ENCODE data around the gene OR6X1. TPM values are rescaled to one million over a fixed set of nuclear protein-coding genes. Genes with fewer than 3 reads are reported as not detected.
"Not testable (repeated sequence)": the region's sequence is repeated elsewhere in the genome, so short reads cannot be mapped to it uniquely, and the experiment has no call there.

The OR6X1 gene
- total RNA-seq, 1 donor from 2014 or later, result not detected

GRCh38 chr11:123757976-123758375, 3.7 kb upstream of the OR6X1 start:
- Mint-ChIP-seq H3K27ac (ENCODE audit: unreplicated experiment) (no peak overlapping the region), H3K27me3 (ENCODE audit: unreplicated experiment) (peaks cover 7% of the 10 kb centered on the region), H3K36me3 (ENCODE audit: unreplicated experiment) (peaks cover 10% of the 10 kb centered on the region), H3K9me3 (ENCODE audit: unreplicated experiment) (no peaks in the 10 kb centered on the region), H3K4me1 (ENCODE audit: low read depth, unreplicated experiment) (no peaks in the 10 kb centered on the region), H3K4me3 (ENCODE audit: unreplicated experiment) (no peak overlapping the region)
- TF ChIP-seq CTCF (IDR thresholded peaks at IDR 0.05; ENCODE audit: partially characterized antibody, unreplicated experiment), result no peak
- no peak for DNase-seq

- H3K27me3 Mint-ChIP-seq (ENCODE audit: unreplicated experiment), result peaks cover 2% of the 10 kb centered on the region
- TF ChIP-seq CTCF (IDR thresholded peaks at IDR 0.05; ENCODE audit: partially characterized antibody, unreplicated experiment), result no peak
- no peak overlapping the region for H3K4me3 Mint-ChIP-seq (ENCODE audit: unreplicated experiment)
- H3K9me3 Mint-ChIP-seq (ENCODE audit: unreplicated experiment), result no peaks in the 10 kb centered on the region
- no peaks in the 10 kb centered on the region for H3K4me1 Mint-ChIP-seq (ENCODE audit: low read depth, unreplicated experiment)
- no peaks in the 10 kb centered on the region for H3K36me3 Mint-ChIP-seq (ENCODE audit: unreplicated experiment)
- DNase-seq, result no peak
- no peak overlapping the region for H3K27ac Mint-ChIP-seq (ENCODE audit: unreplicated experiment)
Observed at GRCh38 chr11:123755813-123756212, 1.5 kb upstream of the OR6X1 start.

- Mint-ChIP-seq H3K9me3 (ENCODE audit: unreplicated experiment) (no peaks in the 10 kb centered on the region), H3K36me3 (ENCODE audit: unreplicated experiment) (no peaks in the 10 kb centered on the region), H3K27ac (ENCODE audit: unreplicated experiment) (no peak overlapping the region), H3K4me1 (ENCODE audit: low read depth, unreplicated experiment) (no peaks in the 10 kb centered on the region), H3K27me3 (ENCODE audit: unreplicated experiment) (peaks cover 2% of the 10 kb centered on the region), H3K4me3 (ENCODE audit: unreplicated experiment) (no peak overlapping the region)
- no peak for DNase-seq
- TF ChIP-seq CTCF (IDR thresholded peaks at IDR 0.05; ENCODE audit: partially characterized antibody, unreplicated experiment), result no peak
Observed at GRCh38 chr11:123755344-123755743, 1.0 kb upstream of the OR6X1 start.

- no peak for TF ChIP-seq CTCF (IDR thresholded peaks at IDR 0.05; ENCODE audit: partially characterized antibody, unreplicated experiment)
- H3K27ac Mint-ChIP-seq (ENCODE audit: unreplicated experiment), result no peak overlapping the region
- H3K4me1 Mint-ChIP-seq (ENCODE audit: low read depth, unreplicated experiment), result no peaks in the 10 kb centered on the region
- peaks cover 2% of the 10 kb centered on the region for H3K27me3 Mint-ChIP-seq (ENCODE audit: unreplicated experiment)
- DNase-seq, result no peak
- H3K36me3 Mint-ChIP-seq (ENCODE audit: unreplicated experiment), result no peaks in the 10 kb centered on the region
- no peaks in the 10 kb centered on the region for H3K9me3 Mint-ChIP-seq (ENCODE audit: unreplicated experiment)
- no peak overlapping the region for H3K4me3 Mint-ChIP-seq (ENCODE audit: unreplicated experiment)
Observed at GRCh38 chr11:123753110-123753509, 1.2 kb downstream of the OR6X1 start.

- H3K9me3 Mint-ChIP-seq (ENCODE audit: unreplicated experiment), result no peaks in the 10 kb centered on the region
- DNase-seq, result no peak
- no peaks in the 10 kb centered on the region for H3K4me1 Mint-ChIP-seq (ENCODE audit: low read depth, unreplicated experiment)
- H3K27me3 Mint-ChIP-seq (ENCODE audit: unreplicated experiment), result peaks cover 2% of the 10 kb centered on the region
- H3K36me3 Mint-ChIP-seq (ENCODE audit: unreplicated experiment), result no peaks in the 10 kb centered on the region
- H3K4me3 Mint-ChIP-seq (ENCODE audit: unreplicated experiment), result no peak overlapping the region
- no peak for TF ChIP-seq CTCF (IDR thresholded peaks at IDR 0.05; ENCODE audit: partially characterized antibody, unreplicated experiment)
- H3K27ac Mint-ChIP-seq (ENCODE audit: unreplicated experiment), result no peak overlapping the region
Observed at GRCh38 chr11:123751781-123752180, 2.5 kb downstream of the OR6X1 start.

- not testable (repeated sequence) for H3K27ac Mint-ChIP-seq (ENCODE audit: unreplicated experiment)
Observed at GRCh38 chr11:123748349-123748748, 6.0 kb downstream of the OR6X1 start.

More at GRCh38 chr11:123748349-123748748, 6.0 kb downstream of the OR6X1 start:
- H3K4me3 Mint-ChIP-seq (ENCODE audit: unreplicated experiment); H3K4me1 Mint-ChIP-seq (ENCODE audit: low read depth, unreplicated experiment); H3K36me3 Mint-ChIP-seq (ENCODE audit: unreplicated experiment); DNase-seq; H3K27me3 Mint-ChIP-seq (ENCODE audit: unreplicated experiment); H3K9me3 Mint-ChIP-seq (ENCODE audit: unreplicated experiment): not testable (repeated sequence)

Measured in glutamatergic neuron (in vitro differentiated cells).